H1 (cell line): ENCODE measurements around the gene RAD51B. TPM values are rescaled to one million over a fixed set of nuclear protein-coding genes. Genes with fewer than 3 reads are reported as not detected.

ENCODE experiments used
- CTCF ChIA-PET: fragments of 300-600 bp; sonication (Branson Sonifier 250); formaldehyde crosslinking; loops from one replicate; lab custom pipeline; 2021; ENCODE audit not compliant: partially characterized antibody; lab: Charles Lee
- POLR2A ChIA-PET: fragments of 300-600 bp; sonication (Branson Sonifier 250); formaldehyde crosslinking; loops from one replicate; lab custom pipeline; 2021; ENCODE audit warnings: inconsistent platforms; ENCODE audit not compliant: partially characterized antibody; lab: Charles Lee
- DNase-seq, 2 experiments: peaks; one replicate each; pipeline versions ENCODE4 v3.0.0 to v3.0.0-alpha.2; 2010 to 2022; ENCODE audit warnings: low spot score in 2 of 2, low read depth in 1 of 2, mixed read lengths in 1 of 2
- FAIRE-seq: peaks from 2 replicates; lab custom pipeline; 2011; peaks lifted over from hg19 to GRCh38; lab: Jason Lieb, UNC
- H2AFZ ChIP-seq: 2 replicates; pipeline ENCODE4 v1.8.1; 2012; ENCODE audit warnings: low read length, inconsistent platforms
- H2AK5ac ChIP-seq: 2 replicates; pipeline ENCODE4 v1.6.1; 2013; ENCODE audit warnings: low read depth, low read length
- H2BK120ac ChIP-seq: replicated peaks from 2 replicates; pipeline ENCODE3; 2013; ENCODE audit warnings: low read depth, low read length, inconsistent platforms
- H2BK12ac ChIP-seq: 2 replicates; pipeline ENCODE4 v1.6.1; 2013; ENCODE audit warnings: low read depth, low read length
- H2BK15ac ChIP-seq: 2 replicates; pipeline ENCODE4 v1.6.1; 2013; ENCODE audit warnings: low read length
- H2BK20ac ChIP-seq: 2 replicates; pipeline ENCODE4 v1.6.1; 2013; ENCODE audit warnings: low read length
- H2BK5ac ChIP-seq: 2 replicates; pipeline ENCODE4 v1.6.1; 2013; ENCODE audit warnings: low read depth, low read length
- H3K14ac ChIP-seq: 2 replicates; pipeline ENCODE4 v1.6.1; 2013; ENCODE audit warnings: inconsistent platforms; ENCODE audit not compliant: insufficient read length
- H3K18ac ChIP-seq: 2 replicates; pipeline ENCODE4 v1.6.1; 2013; ENCODE audit warnings: low read length; ENCODE audit errors: extremely low read depth
- H3K23ac ChIP-seq: 2 replicates; pipeline ENCODE4 v1.6.1; 2013; ENCODE audit warnings: inconsistent platforms; ENCODE audit not compliant: insufficient read length
- H3K23me2 ChIP-seq: 2 replicates; pipeline ENCODE4 v1.6.1; 2013; ENCODE audit warnings: low read depth, low read length
- H3K27ac ChIP-seq: 2 replicates; pipeline ENCODE4 v1.6.1; 2011; ENCODE audit warnings: low read depth, low read length, inconsistent platforms
- H3K27me3 ChIP-seq, 4 experiments: replicated peaks in 1 of 4; 1 replicate in 1 of 4; 2 replicates in 3 of 4; pipeline versions ENCODE4 v1.6.1 to v1.8.1; 2011 to 2013; ENCODE audit warnings: low read length in 3 of 4, mild to moderate bottlenecking in 3 of 4, inconsistent platforms in 2 of 4, mixed read lengths in 2 of 4, moderate library complexity in 1 of 4; ENCODE audit not compliant: control insufficient read depth in 3 of 4, insufficient read depth in 3 of 4; ENCODE audit errors: extremely low read depth in 1 of 4
- H3K36me3 ChIP-seq, 4 experiments: 2 replicates each; pipeline versions ENCODE4 v1.6.1 to v1.8.1; 2011 to 2013; ENCODE audit warnings: mild to moderate bottlenecking in 4 of 4, low read length in 3 of 4, moderate library complexity in 2 of 4, control low read depth in 1 of 4, inconsistent platforms in 1 of 4; ENCODE audit not compliant: insufficient read depth in 4 of 4, control insufficient read depth in 2 of 4
- H3K4ac ChIP-seq: replicated peaks from 2 replicates; pipeline ENCODE3; 2013; ENCODE audit warnings: low read length, low read depth, mixed read lengths, inconsistent platforms; ENCODE audit not compliant: insufficient read length
- H3K4me1 ChIP-seq, 4 experiments: replicated peaks in 1 of 4; 1 replicate in 1 of 4; 2 replicates in 3 of 4; pipeline versions ENCODE4 v1.6.1 to v1.8.1; 2011 to 2013; ENCODE audit warnings: low read length in 3 of 4, inconsistent platforms in 2 of 4, mixed read lengths in 1 of 4; ENCODE audit not compliant: insufficient read depth in 4 of 4, control insufficient read depth in 3 of 4
- H3K4me2 ChIP-seq, 2 experiments: 2 replicates each; pipeline versions ENCODE4 v1.6.1 to v1.8.1; 2011 to 2013; ENCODE audit warnings: low read depth in 2 of 2, low read length in 2 of 2, control low read depth in 1 of 2, inconsistent platforms in 1 of 2, mild to moderate bottlenecking in 1 of 2; ENCODE audit not compliant: insufficient read depth in 1 of 2
- H3K4me3 ChIP-seq, 4 experiments: fragments of 200-600, 300-600 bp in 1 of 4; sonication (generic), shearing (Covaris generic), sonication (Bioruptor Twin) in 1 of 4; 2 replicates each; pipeline versions ENCODE4 v1.5.1 to v1.8.1; 2011 to 2016; ENCODE audit warnings: low read length in 4 of 4, low read depth in 3 of 4, control low read depth in 2 of 4, inconsistent platforms in 2 of 4, mild to moderate bottlenecking in 2 of 4, mixed read lengths in 1 of 4, moderate library complexity in 1 of 4; ENCODE audit not compliant: insufficient read depth in 2 of 4; ENCODE audit errors: extremely low read depth in 1 of 4
- H3K56ac ChIP-seq: replicated peaks from 2 replicates; pipeline ENCODE3; 2013; ENCODE audit warnings: low read depth, mild to moderate bottlenecking, mixed read lengths, low read length, inconsistent platforms; ENCODE audit not compliant: insufficient read length
- H3K79me1 ChIP-seq: 2 replicates; pipeline ENCODE4 v1.6.1; 2013; ENCODE audit warnings: low read depth, low read length, control low read depth
- H3K79me2 ChIP-seq, 2 experiments: 2 replicates each; pipeline versions ENCODE4 v1.6.1 to v1.8.1; 2012 to 2013; ENCODE audit warnings: low read length in 2 of 2, mild to moderate bottlenecking in 2 of 2, inconsistent platforms in 1 of 2; ENCODE audit not compliant: insufficient read depth in 2 of 2, control insufficient read depth in 1 of 2
- H3K9ac ChIP-seq, 4 experiments: replicated peaks in 1 of 4; 1 replicate in 1 of 4; 2 replicates in 3 of 4; pipeline versions ENCODE4 v1.6.1 to v1.8.1; 2011 to 2013; ENCODE audit warnings: low read depth in 3 of 4, low read length in 3 of 4, control low read depth in 2 of 4, mild to moderate bottlenecking in 2 of 4, moderate library complexity in 2 of 4, inconsistent platforms in 1 of 4; ENCODE audit errors: extremely low read depth in 1 of 4
- H3K9me3 ChIP-seq, 2 experiments: 2 replicates each; pipeline versions ENCODE4 v1.6.1 to v1.8.1; 2012 to 2013; ENCODE audit warnings: mild to moderate bottlenecking in 2 of 2, moderate library complexity in 2 of 2, control low read depth in 1 of 2, inconsistent platforms in 1 of 2, low read depth in 1 of 2, low read length in 1 of 2, mixed read lengths in 1 of 2; ENCODE audit not compliant: insufficient read depth in 2 of 2
- H4K20me1 ChIP-seq, 2 experiments: replicated peaks in 1 of 2; 2 replicates each; pipeline versions ENCODE3 to v1.8.1; 2011 to 2013; ENCODE audit warnings: inconsistent platforms in 2 of 2, low read length in 2 of 2, mild to moderate bottlenecking in 1 of 2; ENCODE audit not compliant: insufficient read depth in 2 of 2, control insufficient read depth in 1 of 2
- H4K5ac ChIP-seq: 2 replicates; pipeline ENCODE4 v1.6.1; 2013; ENCODE audit warnings: low read length, low read depth, mixed read lengths, inconsistent platforms; ENCODE audit not compliant: insufficient read length
- H4K8ac ChIP-seq: 2 replicates; pipeline ENCODE4 v1.8.0; 2013; ENCODE audit warnings: mild to moderate bottlenecking, moderate library complexity, low read length, inconsistent platforms; ENCODE audit not compliant: insufficient read depth; ENCODE audit errors: extremely low read depth
- H4K91ac ChIP-seq: replicated peaks from 2 replicates; pipeline ENCODE3; 2013; ENCODE audit warnings: low read length, mixed read lengths, inconsistent platforms; ENCODE audit not compliant: insufficient read length
- GTF2F1 ChIP-seq: IDR thresholded peaks from 2 replicates; pipeline ENCODE4 v1.6.1; 2012; ENCODE audit warnings: low read depth, low read length, improper control_type of control experiment, borderline replicate concordance
- RXRA ChIP-seq: IDR thresholded peaks from 2 replicates; pipeline ENCODE4 v1.6.1; 2011; ENCODE audit warnings: low read depth, mild to moderate bottlenecking, low read length, moderate library complexity; ENCODE audit not compliant: insufficient read depth
- SIN3A ChIP-seq, 2 experiments: IDR thresholded peaks in 1 of 2; conservative IDR thresholded peaks in 1 of 2; 2 replicates each; pipeline ENCODE4 v1.6.1; 2011 to 2012; ENCODE audit warnings: low read length in 2 of 2, improper control_type of control experiment in 1 of 2, low read depth in 1 of 2, mild to moderate bottlenecking in 1 of 2
- USF2 ChIP-seq: IDR thresholded peaks from 2 replicates; pipeline ENCODE4 v1.6.1; 2011; ENCODE audit warnings: low read length, improper control_type of control experiment
- WGBS, 2 experiments: shearing (Covaris generic) in 1 of 2; methylation state at CpG; one replicate each; pipeline versions ENCODE4 v1.1.6 to v1.1.7; 2013 to 2015; ENCODE audit warnings: low lambda C conversion rate in 2 of 2, mixed read lengths in 2 of 2, inconsistent platforms in 1 of 2, low coverage in 1 of 2, missing lambda C conversion rate in 1 of 2; ENCODE audit not compliant: insufficient replicate concordance in 2 of 2, insufficient coverage in 1 of 2, insufficient read length in 1 of 2; ENCODE audit errors: extremely low coverage in 1 of 2, missing lambda C conversion rate in 1 of 2; 5-methylcytosine and 5-hydroxymethylcytosine counted together
- polyA plus RNA-seq, 7 experiments: library from polyadenylated mRNA; depleted of rRNA in 3 of 7; stranded (reverse) in 5 of 7; unstranded in 2 of 7; fragments of >200 nt in 5 of 7; fragments of 200-250 nt in 2 of 7; gene quantifications; 1 replicate in 5 of 7; 2 replicates in 1 of 7; 4 replicates in 1 of 7; pipeline versions ENCODE4 v1.2.1 to v1.2.3, GENCODE V29; 2011 to 2013; ENCODE audit warnings: missing spikeins in 2 of 7, mixed read lengths in 2 of 7
- total RNA-seq: library from RNA; stranded (reverse); fragmentation: NEBNext Ultra II Directional; extraction: Animal tissue kit (Norgen Biotek cat#: 25700); gene quantifications from 2 replicates; pipeline ENCODE4 v1.2.1, GENCODE V29; 2021

RAD51B gene
- total and polyA plus RNA-seq, 2 of the 8 experiments (the other 6 are each of a cell fraction or from before 2014, with no cell fraction given), result 3.9 to 14.9 TPM

GRCh38 chr14:68482018-68482417 is 662.4 kb downstream of the RAD51B start:
- DNase-seq, result no peak
- WGBS, 2 experiments, result 89% methylated on average over 2 of the region's 2 CpGs; no CpG with 5 or more reads in 1 of the 2 experiments
- Histone ChIP-seq H3K36me3 (no peaks in the 10 kb centered on the region), H2BK20ac (no peak overlapping the region), H4K5ac (no peak overlapping the region), H3K27me3 (no peaks in the 10 kb centered on the region), H3K4me1 (no peaks in the 10 kb centered on the region; a peak in 1 of 7 replicates), H3K4ac (no peak overlapping the region), H3K9me3 (no peaks in the 10 kb centered on the region), H3K23me2 (no peaks in the 10 kb centered on the region; the same call in 1 of the 2 replicates), H3K4me3 (no peak overlapping the region), H3K4me2 (no peak overlapping the region), H3K18ac (no peak overlapping the region), H4K8ac (no peak overlapping the region), H3K79me1 (no peaks in the 10 kb centered on the region), H2AFZ (no peak overlapping the region), H2BK120ac (no peak overlapping the region), H2BK12ac (no peak overlapping the region), H3K23ac (no peak overlapping the region), H3K79me2 (no peaks in the 10 kb centered on the region), H4K91ac (no peak overlapping the region), H2BK15ac (no peak overlapping the region), H4K20me1 (no peaks in the 10 kb centered on the region), H3K56ac (no peak overlapping the region), H3K14ac (no peak overlapping the region), H3K27ac (no peak overlapping the region), H2BK5ac (no peak overlapping the region), H3K9ac (no peak overlapping the region), H2AK5ac (no peak overlapping the region)
- ChIA-PET CTCF (no interaction called here), POLR2A (interaction anchor here (2.2 kb wide), 1 partner anchor 10 kb away, joined by 5 read pairs; no protein-coding TSS in a partner anchor)
- FAIRE-seq, result no peak
- TF ChIP-seq USF2, result no peak
- no peak for TF ChIP-seq RXRA
- TF ChIP-seq GTF2F1, result no peak
- no peak for TF ChIP-seq SIN3A (conservative IDR thresholded peaks at IDR 0.05 in 1 of 2, IDR thresholded peaks at IDR 0.05 in 1 of 2; ENCODE audit: low read depth in 1 of 2, low read length in 2 of 2)
